GM12872 (cell line): ENCODE results near the gene NRXN3.

Source experiments
- TF ChIP-seq, protein P1 (sequence below): IDR thresholded peaks from 3 replicates; pipeline ENCODE4 v1.5.1; 2011; ENCODE audit warnings: low read depth, mild to moderate bottlenecking, low read length, moderate library complexity; ENCODE audit not compliant: insufficient read depth

Gene NRXN3

DNA sequence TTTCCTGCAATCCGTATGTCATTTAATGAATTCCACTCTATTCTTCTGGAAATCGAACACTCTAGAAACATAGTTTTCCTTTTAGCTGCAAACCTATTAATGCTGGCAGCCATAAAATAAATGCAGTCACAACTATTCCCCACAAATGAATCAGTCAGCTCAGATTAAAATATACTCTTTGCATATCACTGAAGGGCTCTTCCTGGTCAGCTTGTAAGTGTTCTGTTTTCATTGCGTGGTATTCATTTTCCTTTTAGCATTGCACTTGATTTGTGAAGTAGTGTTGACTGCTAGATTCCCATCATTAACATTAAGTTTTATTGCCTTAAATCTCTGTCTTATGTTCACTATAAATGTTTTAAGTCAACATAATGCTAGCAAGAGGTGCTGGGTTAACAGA is 1355.2 kb downstream of the NRXN3 start:
- TF ChIP-seq, protein P1, sequence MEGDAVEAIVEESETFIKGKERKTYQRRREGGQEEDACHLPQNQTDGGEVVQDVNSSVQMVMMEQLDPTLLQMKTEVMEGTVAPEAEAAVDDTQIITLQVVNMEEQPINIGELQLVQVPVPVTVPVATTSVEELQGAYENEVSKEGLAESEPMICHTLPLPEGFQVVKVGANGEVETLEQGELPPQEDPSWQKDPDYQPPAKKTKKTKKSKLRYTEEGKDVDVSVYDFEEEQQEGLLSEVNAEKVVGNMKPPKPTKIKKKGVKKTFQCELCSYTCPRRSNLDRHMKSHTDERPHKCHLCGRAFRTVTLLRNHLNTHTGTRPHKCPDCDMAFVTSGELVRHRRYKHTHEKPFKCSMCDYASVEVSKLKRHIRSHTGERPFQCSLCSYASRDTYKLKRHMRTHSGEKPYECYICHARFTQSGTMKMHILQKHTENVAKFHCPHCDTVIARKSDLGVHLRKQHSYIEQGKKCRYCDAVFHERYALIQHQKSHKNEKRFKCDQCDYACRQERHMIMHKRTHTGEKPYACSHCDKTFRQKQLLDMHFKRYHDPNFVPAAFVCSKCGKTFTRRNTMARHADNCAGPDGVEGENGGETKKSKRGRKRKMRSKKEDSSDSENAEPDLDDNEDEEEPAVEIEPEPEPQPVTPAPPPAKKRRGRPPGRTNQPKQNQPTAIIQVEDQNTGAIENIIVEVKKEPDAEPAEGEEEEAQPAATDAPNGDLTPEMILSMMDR = no peak

DNA sequence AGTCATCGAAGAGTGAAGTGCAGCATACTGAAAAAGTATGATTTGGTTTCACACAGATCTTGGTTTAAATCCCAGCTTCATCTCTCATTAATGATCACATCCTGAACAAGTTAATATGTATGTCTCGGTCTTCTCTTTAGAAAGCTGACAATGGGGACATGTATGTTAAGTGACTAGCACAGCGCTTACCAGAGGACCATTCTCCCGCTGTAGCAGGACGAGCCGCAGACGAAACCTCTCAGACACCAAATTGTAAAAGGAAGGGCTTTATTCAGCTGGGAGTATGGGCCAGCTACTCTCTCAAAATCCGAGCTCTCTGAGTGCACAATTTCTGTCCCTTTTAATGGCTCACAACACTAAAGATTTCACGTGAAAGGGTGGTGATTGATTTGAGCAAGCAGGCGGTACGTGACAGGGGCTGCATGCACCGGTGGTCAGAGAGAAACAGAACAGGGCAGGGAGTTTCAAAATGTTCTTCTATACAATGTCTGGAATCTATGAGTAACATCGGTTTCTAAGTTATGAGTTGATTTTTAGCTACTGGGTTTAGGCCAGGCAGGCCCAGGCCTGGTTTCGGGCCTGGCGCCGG is 1358.7 kb downstream of the NRXN3 start:
- TF ChIP-seq, protein P1 = no peak

DNA sequence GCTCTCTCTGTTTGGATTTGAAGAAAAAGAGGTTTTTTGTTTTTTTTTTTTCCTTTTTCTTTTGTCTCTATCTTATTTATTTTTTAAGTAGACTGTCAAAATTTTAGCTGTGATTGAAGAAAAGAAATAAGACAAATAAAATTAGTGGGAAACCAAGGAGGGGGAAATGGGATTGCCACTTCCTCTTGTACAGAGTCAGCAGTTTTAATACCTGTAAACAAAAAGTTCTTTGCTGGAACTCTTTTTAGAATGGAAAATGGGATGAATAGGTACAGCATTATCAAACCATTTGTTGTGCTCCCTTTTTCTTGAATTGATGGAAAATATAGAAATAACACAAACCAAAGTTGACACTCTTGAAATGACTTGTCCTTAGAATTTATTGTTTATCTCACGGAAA is 1360.4 kb downstream of the NRXN3 start:
- TF ChIP-seq, protein P1 = no peak

DNA sequence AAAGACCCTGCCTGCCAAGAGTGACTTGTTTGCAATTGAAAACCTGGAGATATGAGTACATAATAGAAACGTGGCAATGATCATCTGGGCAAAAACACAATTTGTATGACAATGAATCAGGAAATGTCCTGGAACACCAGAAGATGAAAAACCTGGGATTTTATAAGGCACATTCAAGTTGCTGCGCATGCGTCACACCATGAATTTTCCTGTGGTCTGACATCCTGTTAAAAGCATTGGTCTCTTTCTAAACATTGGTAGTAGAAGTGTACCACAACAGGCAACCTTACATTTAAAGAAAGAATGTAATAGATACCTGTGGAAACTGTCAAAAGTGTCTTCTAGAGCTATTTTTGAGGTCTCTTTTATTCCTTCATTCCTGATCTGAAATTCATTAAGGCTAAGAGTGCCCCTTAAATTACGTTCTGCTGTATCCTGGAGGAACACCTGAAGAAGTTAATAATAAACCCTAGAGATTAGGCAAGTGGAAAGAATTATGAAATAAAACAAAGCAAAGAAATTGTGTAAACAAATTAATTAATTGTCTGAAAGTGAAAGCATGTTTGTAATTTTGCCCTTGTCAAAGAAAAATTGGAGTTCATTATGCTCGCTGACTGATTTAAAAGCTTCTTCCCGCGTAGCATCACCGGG is 1364.7 kb downstream of the NRXN3 start:
- TF ChIP-seq, protein P1 = no peak

DNA sequence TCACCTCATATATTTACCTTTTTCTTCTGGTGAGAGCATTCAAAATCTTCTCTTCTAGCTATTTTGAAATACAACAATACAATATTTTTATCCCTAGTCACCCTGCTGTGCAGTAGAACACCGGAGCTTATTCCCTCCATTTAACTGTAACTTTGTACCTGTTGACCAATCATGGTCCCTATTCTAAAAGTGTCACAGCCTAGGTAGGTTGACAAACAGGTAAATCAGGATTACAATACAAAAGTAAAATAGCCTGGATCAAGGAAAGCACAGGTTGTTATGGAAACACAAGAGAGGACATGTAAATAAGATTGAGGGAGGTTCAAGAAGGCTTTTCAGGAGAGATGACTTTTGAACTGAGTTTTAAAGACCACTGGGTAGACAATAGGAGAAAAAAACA is 1370.2 kb downstream of the NRXN3 start:
- TF ChIP-seq, protein P1 = no peak

DNA sequence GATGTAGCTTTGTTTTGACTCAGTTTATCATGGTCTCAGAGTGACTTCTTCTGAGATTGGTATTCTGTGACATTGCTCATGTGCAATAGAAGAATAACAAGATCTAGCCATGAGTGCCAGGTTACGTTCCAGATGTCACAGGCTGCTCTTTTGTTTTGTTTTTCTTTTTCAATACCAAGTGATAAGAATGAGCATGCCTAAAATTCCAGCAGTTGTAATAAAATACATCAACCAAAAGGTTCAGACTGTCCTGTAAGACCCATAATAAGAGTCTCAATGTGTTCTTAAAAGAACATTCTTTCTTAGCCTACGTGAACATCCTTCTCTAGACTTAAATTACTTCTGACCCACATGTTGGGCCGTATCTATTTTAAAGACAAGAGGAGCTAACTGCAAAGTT is 1371.9 kb downstream of the NRXN3 start:
- TF ChIP-seq, protein P1 = no peak

DNA sequence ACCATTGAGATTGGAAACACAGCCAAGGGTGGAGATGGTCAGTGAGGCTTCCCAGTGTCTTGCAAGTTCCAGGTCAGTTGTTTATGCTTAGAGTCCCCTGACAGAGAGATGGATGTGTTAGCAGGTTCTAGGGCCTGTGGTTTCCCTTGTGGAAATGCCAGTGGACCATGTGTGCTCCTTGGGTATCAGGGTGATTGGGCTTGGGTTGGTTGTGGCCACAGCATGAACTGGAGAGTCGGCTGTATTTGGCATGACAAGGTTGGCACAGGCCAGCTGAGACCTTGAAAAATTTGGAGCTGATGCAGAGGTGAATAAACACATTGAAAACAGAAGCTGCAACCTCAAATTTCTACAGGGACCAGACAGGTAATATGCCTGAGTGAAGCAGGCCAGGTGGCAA is 1373.2 kb downstream of the NRXN3 start:
- TF ChIP-seq, protein P1 = no peak
